Renal cortex interstitium (tissue), 15 donors: ENCODE measurements around the gene GRXCR1. TPM values are rescaled to one million over a fixed set of nuclear protein-coding genes. Genes with fewer than 3 reads are reported as not detected.
A peak's percentile ranks its signal among the peaks of the same experiment; 100 is the strongest.

Source experiments
- DNase-seq, 11 donors: peaks; one replicate each; pipeline ENCODE4 v3.0.0-alpha.2; 2013; ENCODE audit warnings: low read depth in 9 of 11, low spot score in 4 of 11; ENCODE audit errors: extremely low read depth in 1 of 11
- long read RNA-seq, 16 experiments: transcript quantifications; one replicate each; lab custom pipeline, GENCODE V29; 2026
- polyA plus RNA-seq, 3 donors: library from polyadenylated mRNA; unstranded; fragments of 120-200 nt; gene quantifications; one replicate each; pipeline ENCODE4 v1.2.1, GENCODE V29; 2013; ENCODE audit not compliant: insufficient read length in 3 of 3

The GRXCR1 gene
- polyA plus RNA-seq, result not detected
- long read RNA-seq, donor 1, result 0 reads
- long read RNA-seq, donor 2, result 0 reads
- long read RNA-seq, donor 3, result 0 reads
- long read RNA-seq, donor 4, result 0 reads
- long read RNA-seq, donor 5, result 0 reads
- long read RNA-seq, donor 6, result 0 reads
- long read RNA-seq, donor 7, result 0 reads
- long read RNA-seq, donor 8, result 0 reads
- long read RNA-seq, donor 9, result 0 reads
- long read RNA-seq, donor 10, result 0 reads
- long read RNA-seq, donor 11, result 0 reads
- long read RNA-seq, donor 12, result 0 reads
- long read RNA-seq, donor 13, result 0 reads
- long read RNA-seq, donor 14, result 0 reads
- long read RNA-seq, donor 15, result 0 reads
- long read RNA-seq, donor 16, result 0 reads

DNA sequence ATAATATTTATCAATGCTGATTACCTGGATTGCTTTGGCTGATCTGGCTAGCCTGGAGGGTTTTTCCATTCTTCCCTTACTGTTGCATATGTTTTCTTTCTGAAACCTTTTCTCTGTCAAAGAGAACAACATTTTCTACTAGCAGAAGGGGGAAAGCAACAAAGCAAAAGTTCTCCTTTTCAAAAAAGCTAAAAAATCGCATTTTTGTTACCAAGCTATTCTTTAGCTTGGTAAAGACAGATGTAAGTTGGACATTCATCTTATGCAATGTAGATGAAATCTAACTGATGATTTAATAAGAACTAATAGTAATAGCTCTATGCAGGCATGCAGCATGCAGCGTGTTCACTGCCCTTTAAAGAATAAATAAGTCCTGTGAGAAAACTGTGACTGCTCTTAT, at the start of gene GRXCR1:
Gene GRXCR1 (plus strand): TSS at position 301 of the 400 bp plus-strand sequence. CDS start 554 bp downstream, outside the sequence.
- DNase-seq, result no peak

GRCh38 chr4:42843694-42844093, 48.8 kb upstream of the GRXCR1 start:
- no peak for DNase-seq

GRCh38 chr4:42844422-42845070, 48.0 kb upstream of the GRXCR1 start:
- peak in 1 of 11 donors; percentile 1 for DNase-seq

DNA sequence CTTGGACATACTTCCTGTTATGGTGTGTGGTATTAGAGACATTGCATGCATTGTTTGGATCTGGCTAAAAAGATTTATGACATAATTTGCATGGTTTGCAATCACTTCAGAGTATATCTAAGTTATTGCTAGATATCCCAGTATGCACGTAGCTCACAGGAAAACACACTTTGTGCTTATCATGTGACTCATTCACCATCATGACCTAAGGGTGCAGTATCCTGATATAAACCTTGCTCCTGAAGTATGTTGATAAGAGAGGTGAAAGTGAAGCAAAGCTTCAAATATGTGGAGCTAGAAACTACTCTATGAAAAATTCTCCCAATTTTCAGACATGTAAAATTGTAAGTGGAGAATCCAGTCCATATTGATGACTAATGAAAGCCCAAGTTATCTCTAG, 46.9 kb upstream of the GRXCR1 start:
- DNase-seq, result no peak

GRCh38 chr4:42855779-42856178, 36.7 kb upstream of the GRXCR1 start:
- DNase-seq, result no peak

- DNase-seq, result peak; percentile 31 to 63 (median 37)
Observed at GRCh38 chr4:42865572-42866189, 26.8 kb upstream of the GRXCR1 start.

- DNase-seq, result no peak
Observed at GRCh38 chr4:42871261-42871660, 21.3 kb upstream of the GRXCR1 start.

DNA sequence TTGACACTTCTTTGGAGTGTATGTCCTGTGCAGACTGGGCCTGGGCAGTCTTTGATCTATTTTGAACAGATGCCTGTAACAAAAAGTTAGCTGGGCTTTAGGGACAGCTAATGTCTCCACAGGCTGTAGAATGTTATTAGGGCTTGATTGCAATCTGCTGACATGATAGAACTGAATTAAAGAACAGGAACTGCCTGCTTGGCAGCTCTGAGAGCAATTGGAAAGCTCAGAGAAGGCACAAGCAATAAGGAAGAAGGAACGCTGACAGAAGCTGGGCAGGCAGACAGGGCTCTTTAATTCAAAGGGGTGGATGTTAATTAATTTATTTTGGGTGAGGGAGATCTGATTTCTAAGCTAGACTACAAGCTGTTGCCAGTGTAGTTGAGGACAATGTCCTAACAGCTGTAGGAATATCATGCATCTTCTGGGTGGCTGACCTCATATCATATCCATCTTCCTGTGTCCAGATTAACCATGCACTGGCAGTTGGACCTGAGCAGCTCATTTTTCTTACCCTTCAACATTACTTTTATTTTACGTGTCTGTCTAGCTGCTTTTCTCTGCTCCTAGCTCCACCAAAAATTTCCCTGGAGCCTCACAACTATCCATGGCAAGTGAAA, 20.7 kb upstream of the GRXCR1 start:
- DNase-seq, result no peak

DNA sequence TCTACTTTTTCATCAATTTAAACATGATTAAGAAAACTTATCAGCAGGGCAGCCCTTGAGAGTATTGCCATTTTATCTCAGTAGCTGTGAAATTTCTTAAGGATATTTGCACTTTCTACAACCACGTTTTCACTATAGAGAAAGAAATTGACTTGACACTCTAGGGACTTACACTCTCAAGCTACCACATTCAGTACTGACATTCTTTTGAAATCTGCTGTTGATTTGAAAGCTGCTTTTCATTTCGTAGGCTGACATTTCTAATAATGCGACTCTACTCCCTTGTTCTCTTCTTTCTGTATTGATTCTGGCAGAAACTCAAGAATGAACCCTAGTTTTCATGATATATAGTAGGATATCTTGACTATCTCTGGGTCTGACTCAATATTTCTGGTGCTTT, 13.7 kb upstream of the GRXCR1 start:
- DNase-seq, result no peak

DNA sequence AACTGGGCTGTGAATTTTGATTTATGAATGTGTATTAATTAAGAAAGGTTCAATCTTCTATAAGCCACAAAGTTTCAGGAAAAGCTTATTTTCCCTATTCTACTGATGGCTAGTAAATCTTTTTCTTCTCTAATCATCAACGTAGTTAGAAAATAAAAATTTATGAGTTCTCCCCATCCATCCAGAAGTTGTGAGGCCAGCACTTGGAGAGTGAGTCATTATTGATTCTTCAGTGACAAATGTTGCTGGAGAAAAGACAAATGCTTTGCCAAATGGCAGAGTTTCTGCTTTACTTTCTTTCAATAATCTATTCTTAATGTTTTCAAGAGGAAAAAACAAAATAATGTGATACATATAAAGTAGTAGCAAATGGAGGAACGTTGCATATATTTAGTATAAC, 11.3 kb upstream of the GRXCR1 start:
- DNase-seq, result no peak

GRCh38 chr4:42891644-42892043, 869 bp upstream of the GRXCR1 start:
- DNase-seq, result no peak

- no peak for DNase-seq
Observed at GRCh38 chr4:42895452-42895851, 2.9 kb downstream of the GRXCR1 start.

- DNase-seq, result no peak
Observed at GRCh38 chr4:42904986-42905385, 12.5 kb downstream of the GRXCR1 start.

DNA sequence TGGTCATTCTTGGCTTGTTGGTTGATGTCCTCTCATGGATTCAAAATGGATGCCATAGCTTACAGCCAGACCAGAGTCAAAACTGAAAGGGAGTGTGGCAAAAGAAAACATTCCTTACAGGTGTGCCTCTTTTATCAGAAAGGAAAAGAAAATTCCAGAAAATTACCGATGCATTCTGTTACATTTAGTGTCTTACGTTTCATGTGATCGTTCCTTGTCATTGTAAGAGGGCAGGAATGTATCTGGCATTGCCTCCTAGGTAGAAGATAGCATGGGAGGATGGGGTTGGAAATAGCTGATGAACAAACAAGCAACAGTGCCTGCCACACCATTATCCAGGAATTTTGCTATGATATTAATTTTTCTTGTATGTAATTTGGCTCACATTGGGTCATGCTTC, 13.1 kb downstream of the GRXCR1 start:
- no peak for DNase-seq

GRCh38 chr4:42906341-42906740, 13.8 kb downstream of the GRXCR1 start:
- DNase-seq, result peak in 6 of 11 donors; percentile 4 to 35 (median 18)

GRCh38 chr4:42906891-42907759, 14.6 kb downstream of the GRXCR1 start:
- peak in 8 of 11 donors; percentile 27 to 50 (median 33) for DNase-seq

GRCh38 chr4:42910459-42910858, 17.9 kb downstream of the GRXCR1 start:
- no peak for DNase-seq

GRCh38 chr4:42914937-42915336, 22.4 kb downstream of the GRXCR1 start:
- DNase-seq, result no peak

- DNase-seq, result no peak
Observed at GRCh38 chr4:42915484-42915883, 23.0 kb downstream of the GRXCR1 start.
